ENCODE measurements around the gene GOLGA8J. TPM values are rescaled to one million over a fixed set of nuclear protein-coding genes. Genes with fewer than 3 reads are reported as not detected.

Gene GOLGA8J
- total RNA-seq, 1 experiment from 2014 or later: not detected

GRCh38 chr15:30072630-30073029, 10.1 kb upstream of the GOLGA8J start:
- H3K79me1 ChIP-seq (ENCODE audit: insufficient read depth, low read depth, low read length, poor library complexity, severe bottlenecking): no peaks in the 10 kb centered on the region
- H3K4me1 ChIP-seq (ENCODE audit: insufficient read depth, low read length): no peaks in the 10 kb centered on the region; the same call in 1 of the 2 replicates
- no peak overlapping the region for H2BK12ac ChIP-seq (ENCODE audit: insufficient read length, low read depth, low read length)
- H2BK5ac ChIP-seq (ENCODE audit: insufficient read length, low read length): no peak overlapping the region
- no peak overlapping the region for H3K27ac ChIP-seq (ENCODE audit: insufficient read length, low read depth, low read length)
- no peak overlapping the region for H4K8ac ChIP-seq (replicated peaks; ENCODE audit: insufficient read length, low read depth, low read length)
- H3K4me2 ChIP-seq (ENCODE audit: insufficient read depth, insufficient read length, low read length): no peak overlapping the region
- no peaks in the 10 kb centered on the region for H3K36me3 Mint-ChIP-seq (ENCODE audit: insufficient read depth in 1 of 3, low read depth in 3 of 3)
- H3K4ac ChIP-seq (ENCODE audit: low read depth, low read length): no peak overlapping the region
- H3K56ac ChIP-seq (ENCODE audit: insufficient read length, low read depth, low read length): no peak overlapping the region
- TF ChIP-seq CTCF (conservative IDR thresholded peaks at IDR 0.05): no peak
- no peaks in the 10 kb centered on the region for H3K27me3 ChIP-seq (ENCODE audit: insufficient read depth, low read length)
- no peak overlapping the region for H3K18ac ChIP-seq (ENCODE audit: insufficient read length, low read depth, low read length)
- H3K23ac ChIP-seq (ENCODE audit: insufficient read length, low read depth, low read length): no peak overlapping the region
- peaks cover 5% of the 10 kb centered on the region for H3K27me3 Mint-ChIP-seq (ENCODE audit: low read depth)
- H3K4me1 Mint-ChIP-seq: peaks cover 4 to 7% of the 10 kb centered on the region in 2 experiments
- no peak overlapping the region for H3K14ac ChIP-seq (ENCODE audit: insufficient read depth, low read length)
- no peaks in the 10 kb centered on the region; a peak in 3 of 5 replicates for H3K9me3 Mint-ChIP-seq
- no peaks in the 10 kb centered on the region for H3K23me2 ChIP-seq (ENCODE audit: insufficient read length, low read depth, low read length, poor library complexity, severe bottlenecking)
- H2AFZ ChIP-seq (ENCODE audit: low read length): no peak overlapping the region
- H4K91ac ChIP-seq (ENCODE audit: insufficient read length, low read depth, low read length): no peak overlapping the region
- no peak overlapping the region for H4K5ac ChIP-seq (ENCODE audit: insufficient read length, low read depth, low read length)
- no peak overlapping the region for H3K27ac Mint-ChIP-seq
- no peak for DNase-seq
- no peak overlapping the region for H3K4me3 Mint-ChIP-seq
- no CpG with 5 or more reads among the region's 7 CpGs for WGBS (ENCODE audit: extremely low coverage, insufficient read length, low lambda C conversion rate)
- no peak overlapping the region for H3T11ph ChIP-seq (ENCODE audit: low read length)
- no peak overlapping the region for H2BK20ac ChIP-seq (ENCODE audit: low read depth, low read length, poor library complexity, severe bottlenecking)
- no peaks in the 10 kb centered on the region for H4K20me1 ChIP-seq (ENCODE audit: control insufficient read depth, insufficient read depth, insufficient read length)
- no peaks in the 10 kb centered on the region for H3K9me3 ChIP-seq (ENCODE audit: control insufficient read depth, low read depth, low read length)
- H3K9ac ChIP-seq (ENCODE audit: extremely low read depth, insufficient read length, low read length): no peak overlapping the region
- H3K79me2 ChIP-seq (ENCODE audit: insufficient read depth, low read length): no peaks in the 10 kb centered on the region
- no peak overlapping the region for H2BK15ac ChIP-seq (ENCODE audit: low read depth, low read length)
- H2AK5ac ChIP-seq (ENCODE audit: insufficient read length, low read length): no peak overlapping the region
- H2BK120ac ChIP-seq (ENCODE audit: low read depth, low read length, poor library complexity, severe bottlenecking): no peak overlapping the region
